Endometrial microvascular endothelial cells (primary cell): ENCODE data around the gene PLEKHM3. TPM values are rescaled to one million over a fixed set of nuclear protein-coding genes. Genes with fewer than 3 reads are reported as not detected.

Source experiments
- in situ Hi-C: cut with HindIII; loops from 2 replicates; pipeline ENCODE4 v1.10.0; 2017; ENCODE audit warnings: low sequenced_read_pairs, low pct_unique_long_range_greater_than_20kb; ENCODE audit errors: inconsistent ontology term
- total RNA-seq: library from RNA; depleted of rRNA; stranded (reverse); fragments of >200 nt; gene quantifications from one replicate; pipeline ENCODE4 v1.2.3, GENCODE V29; 2015; ENCODE audit errors: inconsistent ontology term

PLEKHM3 gene
- 3.3 TPM for total RNA-seq

GRCh38 chr2:208025037-208025813 lies at the start of gene PLEKHM3:
Gene PLEKHM3, minus strand, starts transcription at chr2:208025527. Its CDS starts 23,888 bp downstream, at chr2:208001639.
- in situ Hi-C loops, result no loop called here

- in situ Hi-C loops, result no loop called here
Observed at GRCh38 chr2:208074610-208075356, 49.5 kb upstream of the PLEKHM3 start.

GRCh38 chr2:208072250-208072892 lies 47.0 kb upstream of the PLEKHM3 start:
- in situ Hi-C loops, result no loop called here

- in situ Hi-C loops, result no loop called here
Observed at GRCh38 chr2:208069186-208069585, 43.9 kb upstream of the PLEKHM3 start.

- in situ Hi-C loops, result no loop called here
Observed at GRCh38 chr2:208066016-208066415, 40.7 kb upstream of the PLEKHM3 start.

GRCh38 chr2:208065476-208065875 lies 40.1 kb upstream of the PLEKHM3 start:
- in situ Hi-C loops, result no loop called here

GRCh38 chr2:208064220-208064961 lies 39.1 kb upstream of the PLEKHM3 start:
- in situ Hi-C loops, result no loop called here

- in situ Hi-C loops, result no loop called here
Observed at GRCh38 chr2:208062961-208063360, 37.6 kb upstream of the PLEKHM3 start.

- in situ Hi-C loops, result no loop called here
Observed at GRCh38 chr2:208062113-208062512, 36.8 kb upstream of the PLEKHM3 start.

GRCh38 chr2:208057108-208057507 lies 31.8 kb upstream of the PLEKHM3 start:
- in situ Hi-C loops, result no loop called here

- in situ Hi-C loops, result no loop called here
Observed at GRCh38 chr2:208049441-208049840, 24.1 kb upstream of the PLEKHM3 start.

GRCh38 chr2:208049006-208049405 lies 23.7 kb upstream of the PLEKHM3 start:
- in situ Hi-C loops, result no loop called here

GRCh38 chr2:208047840-208048239 lies 22.5 kb upstream of the PLEKHM3 start:
- in situ Hi-C loops, result no loop called here

- in situ Hi-C loops, result no loop called here
Observed at GRCh38 chr2:208046686-208047085, 21.4 kb upstream of the PLEKHM3 start.

- in situ Hi-C loops, result no loop called here
Observed at GRCh38 chr2:208042450-208042849, 17.1 kb upstream of the PLEKHM3 start.

GRCh38 chr2:208042041-208042440 lies 16.7 kb upstream of the PLEKHM3 start:
- in situ Hi-C loops, result no loop called here

- in situ Hi-C loops, result no loop called here
Observed at GRCh38 chr2:208040199-208041171, 15.2 kb upstream of the PLEKHM3 start.
